NAMALWA (cell line): ENCODE measurements around the gene POU3F4.

Source experiments
- DNase-seq: peaks from one replicate; pipeline ENCODE4 v3.0.0-alpha.2; 2015; ENCODE audit warnings: low spot score

The POU3F4 gene

GRCh38 chrX:83508006-83508405 is at the start of gene POU3F4:
Gene POU3F4, plus strand, starts transcription at chrX:83508290. Its CDS starts 35 bp downstream, at chrX:83508325.
- DNase-seq: no peak

- DNase-seq: peak; percentile 68
Measured at GRCh38 chrX:83469551-83469950, 38.5 kb upstream of the POU3F4 start.

GRCh38 chrX:83495898-83496297 is 12.2 kb upstream of the POU3F4 start:
- DNase-seq: no peak

- no peak for DNase-seq
Measured at GRCh38 chrX:83501003-83501402, 7.1 kb upstream of the POU3F4 start.

GRCh38 chrX:83501530-83501929 is 6.6 kb upstream of the POU3F4 start:
- no peak for DNase-seq

GRCh38 chrX:83504721-83505479 is 3.2 kb upstream of the POU3F4 start:
- DNase-seq: no peak

- DNase-seq: no peak
Measured at GRCh38 chrX:83508526-83509253, 600 bp downstream of the POU3F4 start.

GRCh38 chrX:83509254-83509801 is 1.2 kb downstream of the POU3F4 start:
- DNase-seq: no peak

- DNase-seq: no peak
Measured at GRCh38 chrX:83510510-83511062, 2.5 kb downstream of the POU3F4 start.

GRCh38 chrX:83511208-83511607 is 3.1 kb downstream of the POU3F4 start:
- DNase-seq: no peak

GRCh38 chrX:83512111-83512510 is 4.0 kb downstream of the POU3F4 start:
- no peak for DNase-seq

GRCh38 chrX:83516597-83516996 is 8.5 kb downstream of the POU3F4 start:
- DNase-seq: no peak

GRCh38 chrX:83521905-83522304 is 13.8 kb downstream of the POU3F4 start:
- DNase-seq: no peak

- DNase-seq: peak; percentile 1
Measured at GRCh38 chrX:83529950-83530349, 21.9 kb downstream of the POU3F4 start.

GRCh38 chrX:83535417-83536196 is 27.5 kb downstream of the POU3F4 start:
- DNase-seq: peak; percentile 14
